ENCODE data around the gene NPW. TPM values are rescaled to one million over a fixed set of nuclear protein-coding genes. Genes with fewer than 3 reads are reported as not detected.

The NPW gene
- total and polyA plus RNA-seq, 2 of the 8 experiments (the other 6 are each of a cell fraction or from before 2014, with no cell fraction given) = 4.0 to 10.3 TPM

DNA sequence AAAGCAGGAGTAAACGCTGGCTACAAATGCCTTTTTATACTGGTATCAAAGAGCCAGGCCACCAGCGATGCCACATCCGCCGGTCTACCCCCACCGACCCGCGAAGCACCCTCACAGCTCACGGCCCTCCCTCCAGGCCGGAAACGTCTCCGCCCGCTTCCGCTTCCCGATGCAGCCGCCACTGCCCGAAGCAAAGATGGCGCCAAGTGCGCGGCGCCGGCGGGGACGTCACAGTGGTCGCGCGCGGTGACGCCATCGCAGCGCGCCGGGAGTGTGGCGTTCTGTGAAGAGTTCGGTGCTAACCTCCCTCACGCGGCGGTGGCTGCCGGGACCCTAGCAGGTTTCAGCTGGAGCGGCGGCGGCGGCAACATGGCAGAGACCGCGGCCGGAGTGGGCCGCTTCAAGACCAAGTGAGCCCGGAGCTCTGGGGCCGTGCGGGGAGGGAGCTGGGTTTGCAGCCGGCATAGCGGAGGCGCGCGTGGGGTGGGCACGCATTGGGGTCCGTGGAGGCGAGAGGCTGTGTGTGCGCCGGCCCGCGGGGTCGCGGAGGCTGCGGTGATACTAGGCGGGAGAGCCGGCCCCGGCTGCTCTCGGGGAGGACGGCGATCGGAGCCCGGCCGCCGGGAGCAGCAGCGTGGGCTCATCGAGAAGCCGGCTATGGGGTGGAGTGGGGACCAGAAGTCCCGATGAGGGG lies 47.6 kb upstream of the NPW start, which contains the start of gene TBL3 (continued):
- peak; percentile 92 for TF ChIP-seq GABPA (IDR thresholded peaks at IDR 0.05; ENCODE audit: borderline replicate concordance, insufficient read depth, low read length)
- TF ChIP-seq CBX5 (IDR thresholded peaks at IDR 0.05; ENCODE audit: low read depth, low read length) = no peak
- TF ChIP-seq BRCA1 (IDR thresholded peaks at IDR 0.05; ENCODE audit: low read depth, low read length) = peak; percentile 65; the same call in 1 of the 2 replicates
- 0 out of 2 replicates have a peak, but pooled peaks have one; percentile 7 for TF ChIP-seq TEAD4 (IDR thresholded peaks at IDR 0.05; ENCODE audit: low read depth, low read length)
- TF ChIP-seq POLR2A (IDR thresholded peaks at IDR 0.05; ENCODE audit: control extremely low read depth in 1 of 2, low read depth in 2 of 2, low read length in 2 of 2) = peak in 1 of 2 experiments; percentile 54; a peak in 1 of 3 replicates
- TF ChIP-seq ZNF274 (IDR thresholded peaks at IDR 0.05; ENCODE audit: borderline replicate concordance, extremely low read depth, low read length) = no peak
- peak; percentile 99 for TF ChIP-seq TAF7 (optimal IDR thresholded peaks at IDR 0.05; ENCODE audit: borderline replicate concordance, low read depth, low read length)
- no peak for TF ChIP-seq NANOG (IDR thresholded peaks at IDR 0.05; ENCODE audit: insufficient read depth, low read depth, low read length, poor library complexity, severe bottlenecking)
- no peak; a peak in 1 of 4 replicates for TF ChIP-seq RAD21 (IDR thresholded peaks at IDR 0.05 in 1 of 2, conservative IDR thresholded peaks at IDR 0.05 in 1 of 2; ENCODE audit: low read depth in 2 of 2, low read length in 2 of 2)
- TF ChIP-seq HDAC2 (IDR thresholded peaks at IDR 0.05; ENCODE audit: borderline replicate concordance in 1 of 2, low read depth in 2 of 2, low read length in 2 of 2) = no peak
- TF ChIP-seq CHD2 (IDR thresholded peaks at IDR 0.05; ENCODE audit: low read length) = peak; percentile 74
- TF ChIP-seq, protein P1, sequence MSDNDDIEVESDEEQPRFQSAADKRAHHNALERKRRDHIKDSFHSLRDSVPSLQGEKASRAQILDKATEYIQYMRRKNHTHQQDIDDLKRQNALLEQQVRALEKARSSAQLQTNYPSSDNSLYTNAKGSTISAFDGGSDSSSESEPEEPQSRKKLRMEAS (IDR thresholded peaks at IDR 0.05) = peak; percentile 84
- TF ChIP-seq EZH2 (IDR thresholded peaks at IDR 0.05; ENCODE audit: low read depth, low read length, severe bottlenecking) = no peak
- TF ChIP-seq, protein P2, sequence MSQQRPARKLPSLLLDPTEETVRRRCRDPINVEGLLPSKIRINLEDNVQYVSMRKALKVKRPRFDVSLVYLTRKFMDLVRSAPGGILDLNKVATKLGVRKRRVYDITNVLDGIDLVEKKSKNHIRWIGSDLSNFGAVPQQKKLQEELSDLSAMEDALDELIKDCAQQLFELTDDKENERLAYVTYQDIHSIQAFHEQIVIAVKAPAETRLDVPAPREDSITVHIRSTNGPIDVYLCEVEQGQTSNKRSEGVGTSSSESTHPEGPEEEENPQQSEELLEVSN (IDR thresholded peaks at IDR 0.05) = no peak
- peak; percentile 90 for TF ChIP-seq EGR1 (IDR thresholded peaks at IDR 0.05; ENCODE audit: borderline replicate concordance, low read depth, low read length)
- TF ChIP-seq, protein P3, sequence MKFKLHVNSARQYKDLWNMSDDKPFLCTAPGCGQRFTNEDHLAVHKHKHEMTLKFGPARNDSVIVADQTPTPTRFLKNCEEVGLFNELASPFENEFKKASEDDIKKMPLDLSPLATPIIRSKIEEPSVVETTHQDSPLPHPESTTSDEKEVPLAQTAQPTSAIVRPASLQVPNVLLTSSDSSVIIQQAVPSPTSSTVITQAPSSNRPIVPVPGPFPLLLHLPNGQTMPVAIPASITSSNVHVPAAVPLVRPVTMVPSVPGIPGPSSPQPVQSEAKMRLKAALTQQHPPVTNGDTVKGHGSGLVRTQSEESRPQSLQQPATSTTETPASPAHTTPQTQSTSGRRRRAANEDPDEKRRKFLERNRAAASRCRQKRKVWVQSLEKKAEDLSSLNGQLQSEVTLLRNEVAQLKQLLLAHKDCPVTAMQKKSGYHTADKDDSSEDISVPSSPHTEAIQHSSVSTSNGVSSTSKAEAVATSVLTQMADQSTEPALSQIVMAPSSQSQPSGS (IDR thresholded peaks at IDR 0.05; ENCODE audit: low read length) = 0 out of 2 replicates have a peak, but pooled peaks have one; percentile 68
- TF ChIP-seq CTBP2 (IDR thresholded peaks at IDR 0.05; ENCODE audit: borderline replicate concordance, insufficient read depth, insufficient read length, low read length) = peak; percentile 46
- peak; percentile 100 for TF ChIP-seq CREB1 (IDR thresholded peaks at IDR 0.05)
- peak; percentile 100 for TF ChIP-seq KDM4A (IDR thresholded peaks at IDR 0.05; ENCODE audit: low read depth, low read length, severe bottlenecking)
- TF ChIP-seq SIX5 (IDR thresholded peaks at IDR 0.05; ENCODE audit: low read depth, low read length) = peak; percentile 74; the same call in 1 of the 2 replicates
